Measurements from ENCODE around the gene VASH1.

GRCh38 chr14:76770521-76771436, 9.5 kb downstream of the VASH1 start:
- TF ChIP-seq CTCF (conservative IDR thresholded peaks at IDR 0.05) (no peak; the same call in 1 of the 2 replicates), EZH2 (IDR thresholded peaks at IDR 0.05; ENCODE audit: low read depth) (no peak)
